Lung (tissue), 16 donors: ENCODE data around the gene GP1BB. TPM values are rescaled to one million over a fixed set of nuclear protein-coding genes. Genes with fewer than 3 reads are reported as not detected.

Source experiments
- ATAC-seq: fragments of 200-7000 bp; cut with Tn5 transposase; one replicate; pipeline ENCODE4 v1.9.1; 2020; ENCODE audit warnings: moderate number of reproducible peaks; ENCODE audit not compliant: insufficient read depth, low FRiP score
- DNase-seq, 3 donors: peaks; one replicate each; pipeline ENCODE4 v3.0.0-alpha.2; 2013 to 2017
- H3K27ac ChIP-seq, 2 donors: one replicate each; pipeline ENCODE4 v1.5.1; 2013; ENCODE audit warnings: mild to moderate bottlenecking in 2 of 2, moderate library complexity in 2 of 2, control low read depth in 1 of 2, inconsistent platforms in 1 of 2, low read depth in 1 of 2, low read length in 1 of 2
- H3K27me3 ChIP-seq, 3 donors: one replicate each; pipeline ENCODE4 v1.5.1; 2013; ENCODE audit warnings: low read length in 2 of 3; ENCODE audit not compliant: control insufficient read depth in 3 of 3, insufficient read depth in 3 of 3
- H3K36me3 ChIP-seq, 4 donors: one replicate each; pipeline ENCODE4 v1.5.1; 2013; ENCODE audit warnings: low read length in 4 of 4, mild to moderate bottlenecking in 1 of 4, moderate library complexity in 1 of 4; ENCODE audit not compliant: control insufficient read depth in 4 of 4, insufficient read depth in 4 of 4
- H3K4me1 ChIP-seq, 5 donors: one replicate each; pipeline ENCODE4 v1.5.1; 2013; ENCODE audit warnings: low read length in 5 of 5, mild to moderate bottlenecking in 2 of 5, moderate library complexity in 1 of 5; ENCODE audit not compliant: control insufficient read depth in 5 of 5, insufficient read depth in 5 of 5
- H3K4me3 ChIP-seq: one replicate; pipeline ENCODE4 v1.5.1; 2013; ENCODE audit warnings: mild to moderate bottlenecking, control low read depth, moderate library complexity
- H3K9ac ChIP-seq, 2 donors: one replicate each; pipeline ENCODE4 v1.5.1; 2013; ENCODE audit warnings: low read length in 2 of 2, control low read depth in 1 of 2; ENCODE audit not compliant: insufficient read depth in 1 of 2
- H3K9me3 ChIP-seq, 4 donors: one replicate each; pipeline ENCODE4 v1.5.1; 2013; ENCODE audit warnings: low read length in 3 of 4, mild to moderate bottlenecking in 1 of 4, moderate library complexity in 1 of 4; ENCODE audit not compliant: control insufficient read depth in 4 of 4, insufficient read depth in 3 of 4
- WGBS, 2 donors: extraction: QIAGEN DNeasy Blood & Tissue Kit; methylation state at CpG; one replicate each; pipeline ENCODE4 v1.1.7; 2013; 5-methylcytosine and 5-hydroxymethylcytosine counted together
- long read RNA-seq, 5 donors: transcript quantifications; one replicate each; lab custom pipeline, GENCODE V29; 2026
- polyA plus RNA-seq, 2 donors: library from polyadenylated mRNA; stranded (reverse); fragments of 200-250 nt; gene quantifications; one replicate each; pipeline ENCODE4 v1.2.1, GENCODE V29; 2013
- total RNA-seq, 2 donors: library from RNA; depleted of rRNA in 1 of 2; stranded (reverse); fragments of >200 nt in 1 of 2; gene quantifications; one replicate each; pipeline ENCODE4 v1.2.1, GENCODE V29; 2014 to 2021
- TF ChIP-seq, protein P1 (sequence below): IDR thresholded peaks from 2 replicates; pipeline ENCODE4 v1.5.1; 2012; ENCODE audit warnings: mild to moderate bottlenecking; ENCODE audit errors: control extremely low read depth, extremely low read depth
- donor health status: control.
- donor health status: control.
- donor health status: Bipolar disorder and iron deficiency.
- donor health status: healthy.
- donor health status: DM: yes; HTN: yes; CAD: no.

Gene GP1BB
- total RNA-seq: 1 to 10 TPM; 4.0 to 5.5 TPM
- 1 to 10 TPM; 1.9 to 2.8 TPM for polyA plus RNA-seq
- long read RNA-seq, donor 1, transcript GP1BB-201 (2 exons, 1,553 nt): major isoform, 6 of 6 reads
- long read RNA-seq, donor 1, partial matches to known transcripts: 0 of 6 reads
- long read RNA-seq, donor 1, other reads (novel, unspliced or antisense): 0 of 6 reads
- long read RNA-seq, donor 2, transcript GP1BB-201 (2 exons, 1,553 nt): major isoform, 5 of 5 reads
- long read RNA-seq, donor 2, partial matches to known transcripts: 0 of 5 reads
- long read RNA-seq, donor 2, other reads (novel, unspliced or antisense): 0 of 5 reads
- long read RNA-seq, donor 3, partial matches to known transcripts: 0 of 3 reads
- long read RNA-seq, donor 3, other reads (novel, unspliced or antisense): 0 of 3 reads
- long read RNA-seq, donor 4, transcript GP1BB-201 (2 exons, 1,553 nt): major isoform, 8 of 8 reads
- long read RNA-seq, donor 4, partial matches to known transcripts: 0 of 8 reads
- long read RNA-seq, donor 4, other reads (novel, unspliced or antisense): 0 of 8 reads
- long read RNA-seq, donor 5, transcript GP1BB-201 (2 exons, 1,553 nt): major isoform, 6 of 6 reads
- long read RNA-seq, donor 5, partial matches to known transcripts: 0 of 6 reads
- long read RNA-seq, donor 5, other reads (novel, unspliced or antisense): 0 of 6 reads

DNA sequence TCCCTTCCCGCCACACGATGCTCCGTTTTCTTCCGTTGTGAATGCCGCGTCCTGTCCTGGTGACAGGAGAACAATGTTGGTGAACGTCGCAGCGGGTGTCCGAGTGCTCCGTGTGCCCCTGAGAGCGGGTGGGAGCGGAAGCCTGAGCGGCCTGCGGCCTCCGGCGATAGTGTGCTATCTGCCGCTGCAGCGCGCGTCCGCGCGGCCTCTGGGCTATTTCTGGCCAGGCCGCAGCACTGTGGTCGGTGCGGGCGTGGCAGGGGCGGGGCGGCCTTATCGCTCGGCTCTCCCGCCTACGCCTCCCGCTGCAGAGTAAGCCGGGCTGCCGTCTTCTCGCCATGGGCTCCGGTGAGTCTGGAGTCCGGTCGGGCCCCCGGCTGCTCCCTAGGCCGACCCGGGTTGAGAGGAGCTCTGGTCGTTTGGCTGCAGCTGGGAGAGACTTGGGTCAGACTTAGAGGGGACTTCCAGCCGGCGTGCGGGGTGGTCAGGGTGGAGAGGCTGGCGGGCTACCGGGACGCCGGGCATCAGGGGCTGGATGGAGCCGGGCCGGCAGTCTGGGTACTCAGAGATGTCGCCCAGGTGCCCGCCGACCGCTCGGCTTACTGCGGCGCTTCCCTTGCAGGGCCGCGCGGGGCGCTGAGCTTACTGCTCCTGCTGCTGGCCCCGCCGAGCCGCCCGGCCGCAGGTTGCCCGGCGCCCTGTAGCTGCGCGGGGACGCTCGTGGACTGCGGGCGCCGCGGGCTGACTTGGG, at the start of gene GP1BB:
Gene GP1BB (plus strand): TSS at position 308 of the 751 bp plus-strand sequence. CDS start 31 bp downstream, at position 339.
- DNase-seq: no peak
- TF ChIP-seq, protein P1, sequence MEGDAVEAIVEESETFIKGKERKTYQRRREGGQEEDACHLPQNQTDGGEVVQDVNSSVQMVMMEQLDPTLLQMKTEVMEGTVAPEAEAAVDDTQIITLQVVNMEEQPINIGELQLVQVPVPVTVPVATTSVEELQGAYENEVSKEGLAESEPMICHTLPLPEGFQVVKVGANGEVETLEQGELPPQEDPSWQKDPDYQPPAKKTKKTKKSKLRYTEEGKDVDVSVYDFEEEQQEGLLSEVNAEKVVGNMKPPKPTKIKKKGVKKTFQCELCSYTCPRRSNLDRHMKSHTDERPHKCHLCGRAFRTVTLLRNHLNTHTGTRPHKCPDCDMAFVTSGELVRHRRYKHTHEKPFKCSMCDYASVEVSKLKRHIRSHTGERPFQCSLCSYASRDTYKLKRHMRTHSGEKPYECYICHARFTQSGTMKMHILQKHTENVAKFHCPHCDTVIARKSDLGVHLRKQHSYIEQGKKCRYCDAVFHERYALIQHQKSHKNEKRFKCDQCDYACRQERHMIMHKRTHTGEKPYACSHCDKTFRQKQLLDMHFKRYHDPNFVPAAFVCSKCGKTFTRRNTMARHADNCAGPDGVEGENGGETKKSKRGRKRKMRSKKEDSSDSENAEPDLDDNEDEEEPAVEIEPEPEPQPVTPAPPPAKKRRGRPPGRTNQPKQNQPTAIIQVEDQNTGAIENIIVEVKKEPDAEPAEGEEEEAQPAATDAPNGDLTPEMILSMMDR: no peak
- 19 to 24% methylated on average over 56 to 80 of the region's 80 CpGs for WGBS, 2 donors

DNA sequence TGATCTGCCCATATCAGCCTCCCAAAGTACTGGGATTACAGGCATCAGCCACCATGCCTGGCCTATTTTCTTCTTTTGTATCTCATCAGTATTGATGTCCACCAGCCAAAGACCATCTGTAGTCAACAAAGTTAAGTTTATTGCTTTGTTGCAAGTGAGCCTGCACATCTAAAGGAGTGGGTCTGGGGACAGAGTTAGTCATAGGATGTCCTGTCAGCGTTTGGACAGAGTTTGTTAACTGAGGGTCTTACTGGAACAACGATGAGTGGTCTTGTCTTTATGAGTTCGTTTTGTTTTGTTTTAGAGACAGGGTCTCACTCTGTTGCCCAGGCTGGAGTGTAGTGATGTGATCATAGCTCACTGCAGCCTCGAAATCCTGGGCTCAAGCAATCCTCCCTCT, 49.7 kb upstream of the GP1BB start:
- no peak for ATAC-seq

More for the DNA sequence above, at the start of gene GP1BB:
- Histone ChIP-seq H3K9ac (no peak within 1 kb of the TSS), H3K27ac (peak within 1 kb of the TSS in 1 of 2 donors; percentile 58), H3K27me3 (peaks cover 0 to 16% (median 11%) of the 10 kb centered on the region in 3 donors), H3K9me3 (no peaks in the 10 kb centered on the region), H3K4me3 (no peak within 1 kb of the TSS), H3K4me1 (peaks cover 0 to 18% (median 5%) of the 10 kb centered on the region in 5 donors), H3K36me3 (peaks cover 0 to 17% (median 4%) of the 10 kb centered on the region in 4 donors)
- ATAC-seq: no peak

DNA sequence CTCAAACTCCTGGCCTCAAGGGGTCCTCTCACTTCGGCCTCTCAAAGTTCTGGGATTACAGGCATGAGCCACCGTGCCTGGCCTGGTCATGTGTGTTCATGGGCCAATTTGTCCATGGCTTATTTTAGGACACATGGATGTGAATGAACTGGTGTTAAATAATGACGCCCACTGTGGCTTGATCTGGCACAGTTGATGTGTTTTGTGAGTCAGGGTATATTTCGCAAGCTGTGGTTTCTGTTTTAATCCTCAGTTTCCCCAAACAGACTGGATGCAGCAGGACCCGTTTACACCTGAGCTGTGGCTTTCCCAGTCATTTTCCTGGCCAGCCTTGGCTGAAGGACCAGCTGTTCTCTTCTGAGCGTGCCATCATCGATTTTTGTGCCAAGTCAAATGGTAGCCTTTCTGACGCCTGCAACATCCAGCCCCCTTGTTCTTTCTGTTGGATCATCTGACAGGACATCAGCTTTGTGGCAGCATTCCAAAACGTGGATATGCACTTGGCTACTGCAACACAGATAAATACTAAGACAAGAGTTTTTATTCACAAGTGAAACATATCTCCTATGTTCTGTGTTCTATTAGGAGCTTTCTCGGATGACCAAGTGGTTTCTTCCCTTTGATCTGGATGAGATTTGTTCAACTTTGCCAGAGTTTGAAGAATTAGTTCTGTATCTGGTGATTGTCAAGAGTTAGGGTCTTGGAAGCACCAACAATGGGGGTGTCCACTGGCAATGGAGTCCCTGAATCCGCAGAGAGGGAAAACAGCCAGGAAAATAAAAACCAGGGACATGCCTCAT, 49.0 kb upstream of the GP1BB start:
- Histone ChIP-seq H3K36me3 (no peaks in the 10 kb centered on the region), H3K9me3 (peaks cover 0 to 2% (median 0%) of the 10 kb centered on the region in 4 donors), H3K9ac (no peak overlapping the region), H3K27me3 (no peaks in the 10 kb centered on the region), H3K27ac (no peak overlapping the region), H3K4me1 (peaks cover 0 to 7% (median 0%) of the 10 kb centered on the region in 5 donors), H3K4me3 (no peak overlapping the region)
- no peak for ATAC-seq
- TF ChIP-seq, protein P1: no peak
- DNase-seq: peak; percentile 25 to 69 (median 47)
- WGBS, 2 donors: 78 to 79% methylated on average over 11 of the region's 11 CpGs

More for the DNA sequence above, 49.7 kb upstream of the GP1BB start:
- H3K9ac ChIP-seq: no peak overlapping the region
- H3K27ac ChIP-seq: no peak overlapping the region
- H3K4me3 ChIP-seq: no peak overlapping the region
- H3K36me3 ChIP-seq: no peaks in the 10 kb centered on the region
- WGBS, 2 donors: 81 to 91% methylated on average over 4 of the region's 4 CpGs
- peaks cover 0 to under 1% (median 0%) of the 10 kb centered on the region in 5 donors for H3K4me1 ChIP-seq
- TF ChIP-seq, protein P1: no peak
- peaks cover 0 to 2% (median 0%) of the 10 kb centered on the region in 4 donors for H3K9me3 ChIP-seq
- DNase-seq: no peak
- H3K27me3 ChIP-seq: no peaks in the 10 kb centered on the region
